NCI-H128 (cell line): ENCODE data around the gene MKKS.
"Not testable (repeated sequence)": the region's sequence is repeated elsewhere in the genome, so short reads cannot be mapped to it uniquely, and the experiment has no call there.

Experiments used
- DNase-seq: peaks from one replicate; lab custom pipeline; 2025; ENCODE audit not compliant: unreplicated experiment; lab: John Stamatoyannopoulos, UW

Gene MKKS

DNA sequence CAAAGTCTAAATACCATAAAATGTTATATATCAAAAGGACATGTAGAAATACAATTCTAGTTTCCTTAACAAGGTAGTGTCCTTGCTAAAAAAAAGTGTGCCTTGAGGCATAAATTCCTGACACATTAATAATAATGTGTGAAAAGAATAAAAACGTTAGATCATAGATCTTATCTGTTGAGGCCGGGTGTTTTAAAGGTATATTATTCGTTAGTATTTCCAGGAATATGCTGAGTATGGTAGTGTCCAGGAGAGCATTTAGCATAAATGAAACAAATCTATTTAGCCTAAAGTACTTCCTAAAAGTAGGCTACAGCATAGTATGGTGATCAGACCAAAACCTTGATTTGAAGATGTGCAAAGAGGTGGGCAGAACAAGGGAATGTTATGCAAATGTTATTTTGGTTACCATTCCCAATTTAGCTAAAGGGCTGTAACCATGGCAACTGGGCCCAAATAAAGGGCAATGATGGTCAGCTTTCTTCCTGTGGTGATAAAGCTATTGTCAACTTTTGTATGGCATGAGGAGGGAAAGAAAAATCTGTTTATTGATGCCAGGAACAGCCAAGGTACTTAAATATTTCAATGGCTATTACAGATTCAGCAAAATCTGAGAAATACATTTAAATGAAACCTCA is 18.9 kb downstream of the MKKS start:
- DNase-seq = no peak

DNA sequence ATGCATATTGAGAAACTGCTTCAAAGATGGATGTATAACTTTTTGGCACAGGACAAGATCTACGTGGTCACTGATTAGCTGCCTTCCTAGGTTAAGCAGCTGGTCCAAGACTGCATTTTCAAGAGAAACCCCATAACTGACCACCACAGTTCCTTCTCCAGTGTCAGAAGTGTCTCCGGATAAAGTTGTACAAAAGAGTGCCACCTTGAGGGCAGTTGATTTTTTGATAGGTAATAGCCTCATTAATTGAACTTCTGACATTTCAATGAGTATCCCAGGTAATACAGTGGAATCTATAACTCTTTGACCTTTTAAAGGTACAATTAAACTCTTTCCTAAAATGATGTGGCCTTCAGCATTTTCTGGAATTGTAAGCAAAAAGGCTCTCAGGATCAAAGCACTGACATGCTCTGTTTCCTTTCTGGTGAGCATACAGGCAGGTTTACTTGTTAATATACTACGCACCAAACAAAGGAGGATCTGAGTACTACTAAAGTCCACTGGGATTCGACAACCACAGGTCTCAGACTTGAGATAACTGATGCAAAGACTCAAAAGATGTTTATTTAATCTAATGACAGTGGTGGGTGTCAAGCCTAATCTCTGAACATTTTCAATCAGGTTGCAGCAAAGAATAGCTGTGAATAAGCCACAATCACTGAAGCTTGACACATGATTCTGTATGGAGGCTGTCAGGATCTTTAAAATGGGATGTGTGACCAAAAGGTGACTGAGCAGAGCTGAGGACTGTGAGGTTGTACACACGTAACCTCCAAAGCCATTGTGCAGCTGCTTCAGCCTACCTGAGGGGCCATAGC is 21.2 kb downstream of the MKKS start:
- DNase-seq = no peak

DNA sequence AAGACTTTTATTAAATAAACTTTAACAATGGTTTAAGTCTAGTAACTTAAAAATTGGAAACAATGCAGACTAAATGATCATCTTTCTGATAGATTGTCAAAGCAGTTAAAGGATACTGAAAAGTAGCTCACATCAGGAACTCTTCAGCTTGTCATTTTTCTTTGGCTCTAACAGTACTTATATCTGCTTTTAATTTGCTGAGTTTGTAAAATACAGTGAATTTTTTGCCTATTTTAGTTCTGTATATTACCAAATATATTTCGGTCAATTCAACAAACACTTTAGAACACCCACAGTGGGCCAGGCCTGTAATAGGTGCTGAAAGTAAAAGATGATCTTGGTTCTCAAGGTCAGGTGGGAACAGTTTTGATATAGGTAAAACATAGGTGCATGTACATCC is 22.3 kb downstream of the MKKS start:
- no peak for DNase-seq

DNA sequence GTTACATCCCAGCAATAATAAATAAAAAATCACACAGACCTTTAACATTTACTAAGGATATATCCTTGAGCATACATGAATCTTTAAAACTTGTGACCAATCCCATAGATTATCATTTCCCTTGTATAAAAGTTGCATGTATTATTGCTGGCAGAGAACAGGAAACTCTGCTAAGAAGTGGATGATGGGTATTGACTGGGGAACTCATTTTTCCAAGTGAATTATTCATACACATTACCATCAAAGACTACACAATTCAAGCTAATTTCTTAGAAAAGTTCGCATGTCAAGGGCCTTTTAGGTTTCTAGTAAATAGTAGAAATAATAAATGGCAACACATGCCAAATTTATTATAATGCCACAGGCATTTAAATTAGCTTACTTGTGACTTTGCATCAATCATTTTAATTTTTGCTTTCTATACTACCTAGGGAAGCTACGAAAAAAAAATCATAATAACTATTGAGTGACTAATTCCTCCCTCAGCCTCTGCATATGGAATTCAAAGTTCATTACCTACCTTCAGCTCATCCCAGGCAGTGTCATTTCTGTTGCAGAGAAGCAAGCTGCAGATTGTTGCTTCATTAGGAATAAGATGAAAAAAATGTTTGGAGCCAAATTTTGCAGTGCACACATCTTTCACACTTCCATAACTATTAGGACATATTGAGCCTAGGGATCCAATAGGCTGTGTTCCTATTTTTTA is 25.8 kb downstream of the MKKS start:
- DNase-seq = no peak

DNA sequence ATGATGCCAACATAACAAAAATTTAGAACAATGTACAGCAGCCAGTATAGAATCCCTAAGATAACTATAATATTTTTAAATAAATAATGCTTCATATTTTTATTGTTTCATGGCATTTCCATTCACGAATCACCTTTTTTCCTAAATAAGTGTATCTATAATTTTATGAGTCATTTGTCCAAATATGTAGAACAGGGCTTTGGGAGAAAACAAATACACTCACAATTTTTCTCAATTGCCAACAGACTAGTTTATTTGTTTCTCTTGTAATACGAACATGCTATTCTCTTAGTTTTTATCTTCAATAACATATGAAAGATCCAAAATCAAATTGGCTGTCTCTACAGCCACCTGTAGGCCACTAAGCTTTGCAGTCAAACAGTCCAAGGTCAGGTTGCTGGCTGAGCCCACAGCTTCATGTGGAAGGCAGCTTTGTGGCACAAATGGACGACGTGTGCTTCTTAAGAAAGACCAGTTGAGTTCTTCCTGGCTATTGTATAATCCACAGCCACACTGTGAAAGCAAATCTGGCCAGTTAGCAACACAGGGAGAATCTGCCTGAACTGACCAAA is 29.0 kb downstream of the MKKS start:
- no peak for DNase-seq

DNA sequence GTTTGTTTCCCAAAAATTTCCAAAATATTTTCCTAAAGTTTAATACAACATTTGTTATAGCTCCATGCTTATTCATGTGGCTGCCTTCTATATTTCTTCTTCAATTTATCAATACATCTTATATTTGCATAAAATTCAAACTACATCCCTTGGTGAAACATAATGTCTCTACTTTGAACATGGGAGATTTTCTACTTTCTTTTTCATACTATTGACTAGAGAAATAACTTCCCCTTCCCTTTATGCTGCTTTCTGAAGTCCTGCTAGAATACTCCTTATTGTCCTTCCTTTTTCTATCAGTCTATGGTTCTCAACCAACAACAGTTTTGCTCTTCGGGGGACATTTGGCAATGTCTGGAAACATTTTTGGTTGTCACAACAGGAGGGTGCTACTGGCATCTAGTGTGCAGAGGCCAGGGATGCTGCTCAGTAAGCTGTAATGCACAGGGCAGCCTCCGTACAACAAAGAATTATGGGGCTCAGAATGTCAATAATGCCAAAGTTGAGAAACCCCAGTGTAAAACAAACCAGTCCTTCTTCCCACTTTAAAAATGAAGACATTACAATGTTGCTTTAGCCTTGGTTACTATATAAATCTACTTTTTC is 29.9 kb downstream of the MKKS start:
- DNase-seq = no peak

DNA sequence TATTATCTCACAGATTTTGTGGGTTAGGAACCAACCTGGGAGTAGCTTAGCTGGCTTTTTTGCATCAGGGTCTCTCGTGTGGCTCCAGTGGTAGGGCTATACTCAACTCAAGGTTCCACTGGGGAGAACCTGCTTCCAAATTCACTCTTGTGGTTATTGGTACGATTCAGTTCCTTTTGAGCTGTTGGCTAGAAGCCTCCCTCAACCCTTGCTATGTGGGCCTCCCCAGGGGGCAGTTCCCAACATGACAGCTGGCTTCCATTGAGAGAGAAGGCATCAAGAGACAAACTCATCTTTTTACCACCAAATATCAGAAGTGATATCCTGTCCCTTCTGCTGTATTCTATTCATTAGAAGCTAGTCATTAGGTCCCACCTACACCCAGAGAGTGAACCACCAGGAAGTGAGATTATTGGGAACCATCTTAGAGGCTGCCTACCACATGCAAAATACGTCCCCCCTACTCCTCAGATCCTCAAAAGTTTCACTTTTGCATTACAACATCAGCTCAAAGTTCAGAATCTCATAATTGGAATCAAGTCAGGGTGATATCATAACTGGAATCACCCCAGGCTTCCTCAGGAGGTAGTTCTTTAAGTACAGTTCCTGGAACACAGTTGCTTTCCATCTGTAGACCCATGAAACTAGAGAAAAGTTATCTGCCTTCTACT is 30.9 kb downstream of the MKKS start:
- DNase-seq = no peak

DNA sequence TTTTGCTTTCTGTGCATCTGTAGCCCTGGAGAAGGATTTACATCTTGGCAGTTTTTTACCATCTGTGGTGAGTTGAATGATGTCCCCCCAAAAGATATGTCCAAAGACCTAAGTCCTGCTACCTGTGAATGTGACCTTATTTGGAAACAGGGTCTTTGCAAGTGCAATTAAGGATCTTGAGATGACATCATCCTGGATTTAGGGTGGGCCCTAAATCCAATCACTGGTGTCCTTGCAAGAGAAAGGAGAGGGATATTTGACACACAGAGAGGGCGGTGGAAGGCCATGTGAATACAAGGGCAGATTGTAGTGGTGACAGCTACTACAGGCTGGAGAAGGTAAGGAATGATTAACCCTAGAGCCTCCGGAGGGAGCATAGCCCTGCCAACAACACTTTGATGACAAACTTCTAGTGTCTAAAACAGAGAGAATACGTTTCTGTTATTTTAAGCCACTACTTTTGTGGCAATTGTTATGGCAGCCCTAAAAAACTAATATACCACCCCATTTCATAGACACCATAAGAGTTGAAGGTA is 35.1 kb downstream of the MKKS start:
- no peak for DNase-seq

DNA sequence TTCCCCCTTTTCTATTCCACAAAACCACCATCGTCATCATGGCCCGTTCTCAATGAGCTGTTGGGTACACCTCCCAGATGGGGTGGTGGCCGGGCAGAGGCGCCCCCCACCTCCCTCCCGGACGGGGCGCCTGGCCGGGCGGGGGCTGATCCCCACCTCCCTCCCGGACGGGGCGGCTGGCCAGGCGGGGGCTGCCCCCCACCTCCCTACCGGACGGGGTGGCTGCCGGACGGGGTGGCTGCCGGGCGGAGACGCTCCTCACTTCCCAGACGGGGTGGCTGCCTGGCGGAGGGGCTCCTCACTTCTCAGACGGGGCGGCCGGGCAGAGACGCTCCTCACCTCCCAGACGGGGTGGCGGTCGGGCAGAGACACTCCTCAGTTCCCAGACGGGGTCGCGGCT is 39.3 kb downstream of the MKKS start:
- not testable (repeated sequence) for DNase-seq

DNA sequence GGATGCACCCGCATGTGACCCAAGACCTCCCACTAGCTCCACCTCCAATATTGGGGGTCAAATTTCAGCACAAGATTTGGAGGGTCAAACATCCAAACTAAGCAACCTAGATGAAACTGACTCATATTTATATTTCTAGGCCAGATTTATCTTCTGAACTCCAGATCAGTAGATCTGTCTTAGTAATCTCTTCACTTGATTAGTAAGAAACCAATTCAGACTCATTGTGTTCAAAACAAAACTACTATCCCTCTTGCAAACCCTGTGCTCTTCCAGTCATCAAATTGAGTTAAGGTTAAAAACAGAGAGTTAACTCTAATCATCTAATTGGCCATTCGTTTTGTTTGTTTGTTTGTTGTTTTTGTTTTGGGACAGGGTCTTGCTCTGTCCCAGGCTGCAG is 43.3 kb downstream of the MKKS start:
- no peak for DNase-seq

DNA sequence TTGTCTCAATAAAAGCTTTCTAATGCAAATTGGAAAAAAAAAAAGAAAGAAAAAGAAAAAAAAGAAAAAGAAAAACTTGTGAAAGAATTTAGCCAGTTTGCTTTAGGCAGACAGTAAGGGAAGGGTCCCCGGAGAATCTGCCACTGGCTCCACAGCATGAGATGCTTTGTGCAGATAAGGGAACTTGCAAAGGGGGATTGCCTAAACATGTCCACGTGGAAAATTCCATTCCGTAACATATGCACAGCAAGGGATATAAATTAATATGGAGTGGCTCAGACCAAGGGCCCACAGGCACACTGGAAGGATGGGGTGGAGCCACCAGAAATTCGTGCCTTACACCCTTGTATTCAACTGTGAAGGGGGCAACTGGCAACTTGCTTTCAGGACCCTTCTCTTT is 45.4 kb downstream of the MKKS start:
- DNase-seq = no peak

DNA sequence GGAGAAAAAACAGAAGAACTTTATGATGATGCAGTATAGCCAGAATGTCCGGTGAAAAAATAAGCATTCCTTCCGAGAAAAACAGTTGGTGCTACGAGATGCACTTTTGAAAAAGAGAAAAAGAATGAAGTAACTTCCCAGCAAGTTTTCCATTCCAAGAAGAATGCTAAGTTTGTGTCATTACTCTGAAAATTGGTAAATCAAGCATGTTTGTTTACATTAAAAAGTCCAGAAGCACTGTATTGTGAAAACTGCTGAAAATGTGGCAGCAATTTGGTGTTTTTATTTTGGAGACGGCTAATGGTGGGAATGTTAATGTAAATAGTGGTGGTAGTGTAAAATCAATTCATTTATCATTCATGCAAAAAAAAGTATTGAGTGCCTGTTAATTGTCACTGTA is 46.3 kb downstream of the MKKS start:
- no peak for DNase-seq

DNA sequence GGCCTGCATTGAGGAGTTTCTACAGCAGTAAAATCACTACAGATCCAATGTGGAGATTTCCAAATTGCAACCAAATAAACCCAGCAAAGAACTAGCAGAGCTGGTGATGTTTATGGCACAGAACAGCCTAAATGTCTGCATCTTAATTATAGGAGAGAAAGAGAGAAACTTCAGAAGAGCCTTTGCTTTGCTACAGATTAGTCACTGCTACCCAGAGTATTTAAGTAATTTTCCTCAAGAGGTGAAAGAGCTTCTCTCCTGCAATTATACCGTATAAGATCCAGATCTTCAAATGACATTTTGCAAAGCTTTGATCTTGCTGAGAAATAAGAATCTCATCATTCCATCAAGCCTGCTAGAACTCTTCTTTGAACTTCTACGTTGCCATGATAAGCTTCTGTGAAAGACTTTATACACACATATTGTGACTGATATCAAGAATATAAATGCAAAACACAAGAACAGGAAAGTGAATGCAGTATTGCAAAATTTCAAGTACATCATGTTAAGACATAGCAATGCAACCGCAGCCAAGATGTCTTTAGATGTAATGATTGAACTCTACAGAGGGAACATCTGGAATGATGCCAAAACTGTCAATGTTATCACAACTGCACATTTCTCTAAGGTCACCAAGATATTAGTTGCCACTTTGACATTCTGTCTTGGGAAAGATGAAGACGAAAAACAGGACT is 48.0 kb downstream of the MKKS start:
- DNase-seq = no peak

DNA sequence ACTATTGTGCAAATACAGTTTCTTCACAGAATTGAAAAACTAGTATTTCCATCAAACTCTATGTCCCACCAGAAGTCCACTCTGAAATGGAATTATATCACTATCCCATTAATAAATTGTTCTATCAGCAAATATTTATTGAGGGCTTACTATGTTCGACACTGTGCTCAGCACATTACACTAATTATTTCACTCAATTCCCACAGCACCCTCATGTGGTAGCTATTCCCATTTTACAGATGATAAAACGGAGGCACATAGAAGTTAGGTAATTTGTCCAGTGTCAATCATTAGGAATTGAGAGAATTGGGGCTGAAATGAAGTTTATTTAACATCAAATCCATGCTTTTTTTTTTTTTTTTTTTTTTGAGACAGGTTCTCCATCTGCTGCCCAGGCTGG is 52.5 kb downstream of the MKKS start:
- DNase-seq = no peak

DNA sequence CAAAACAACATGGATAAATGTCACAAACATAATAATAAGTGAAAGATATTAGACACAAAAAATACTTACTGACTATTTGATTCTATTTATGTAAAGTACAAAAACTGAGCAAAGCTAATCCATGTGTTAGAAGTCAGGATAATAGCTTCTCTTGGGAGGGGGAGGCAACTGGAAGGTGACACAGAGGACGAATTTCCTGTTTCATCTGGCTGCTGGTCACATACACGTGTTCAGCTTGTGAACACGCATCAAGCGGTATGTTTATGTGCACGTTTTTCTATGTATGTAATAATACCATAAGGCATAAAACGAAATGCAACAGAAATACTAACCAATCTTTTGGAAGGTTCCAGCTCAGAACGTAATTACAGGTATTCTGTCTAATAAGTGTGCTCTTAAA is 54.3 kb downstream of the MKKS start:
- DNase-seq = no peak

DNA sequence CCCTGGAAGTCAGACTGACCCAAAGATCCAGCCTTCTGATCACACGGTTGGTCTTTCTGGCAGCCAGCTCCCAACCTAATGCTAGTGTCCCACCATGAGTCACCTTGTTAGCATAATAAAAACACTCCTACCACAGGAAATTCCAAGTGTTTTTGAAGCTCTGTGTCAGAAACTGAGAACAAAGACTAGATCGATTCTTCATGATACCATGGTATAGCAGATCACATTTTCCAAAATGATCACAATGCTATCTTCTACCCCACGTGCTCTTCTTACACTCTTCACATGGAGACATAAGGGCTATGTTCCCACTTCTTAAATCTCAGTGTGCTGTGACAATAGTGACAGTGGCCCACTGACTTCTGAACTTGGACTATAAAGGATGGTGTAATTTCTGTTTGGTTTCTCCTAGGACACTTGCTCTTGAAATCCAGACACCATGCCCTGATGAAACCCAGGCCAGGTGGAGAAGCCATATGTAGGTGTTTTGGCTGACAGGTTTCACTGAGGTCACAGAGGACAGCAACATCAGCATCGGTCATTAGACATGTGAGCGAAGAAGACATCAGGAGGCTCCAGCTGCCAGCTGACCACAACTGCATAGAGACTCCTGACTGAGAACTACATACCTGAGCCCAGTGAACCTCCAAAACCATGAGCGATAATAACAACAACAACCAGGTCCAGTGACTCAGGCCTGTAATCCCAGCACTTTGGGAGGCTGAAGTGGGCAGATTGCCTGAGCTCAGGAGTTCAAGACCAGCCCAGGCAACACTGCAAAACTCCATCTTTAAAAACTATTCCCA is 57.5 kb downstream of the MKKS start:
- no peak for DNase-seq

DNA sequence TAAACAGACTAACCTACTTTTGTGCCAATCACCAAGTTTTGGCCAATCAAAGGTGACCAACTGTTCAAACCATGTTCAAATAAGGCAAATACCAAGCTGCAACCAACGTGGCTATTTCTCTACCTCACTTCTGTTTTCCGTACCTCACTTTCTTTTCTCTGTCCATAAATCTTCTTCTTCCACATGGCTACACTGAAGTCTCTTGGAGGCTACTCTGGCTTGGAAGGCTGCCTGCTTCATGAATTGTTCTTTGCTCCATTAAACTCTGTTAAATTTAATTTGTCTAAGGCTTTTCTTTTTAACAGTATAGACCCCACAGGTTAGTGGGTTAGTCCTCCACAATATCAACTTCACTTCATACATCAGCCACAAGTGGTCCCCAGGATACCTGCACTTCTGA is 58.8 kb downstream of the MKKS start:
- DNase-seq = no peak

DNA sequence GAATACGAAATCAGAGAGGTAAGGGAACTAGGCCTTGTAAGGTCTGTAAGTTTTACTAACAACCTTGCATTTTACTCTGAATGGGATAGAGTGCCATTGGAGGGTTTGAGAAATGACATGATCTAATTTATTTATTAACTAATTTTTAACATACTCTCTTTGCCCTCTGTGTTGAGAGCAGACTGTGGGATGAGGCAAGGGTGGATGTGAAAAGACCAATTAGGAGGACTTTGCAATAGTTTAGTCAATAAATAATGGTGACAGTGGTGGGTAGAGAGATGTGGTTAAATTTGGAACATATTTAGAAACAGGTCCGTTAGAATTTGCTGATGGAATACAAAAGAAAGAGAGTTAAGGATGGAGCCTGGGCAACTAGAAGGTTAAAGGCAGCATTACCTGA is 60.0 kb downstream of the MKKS start:
- no peak for DNase-seq

DNA sequence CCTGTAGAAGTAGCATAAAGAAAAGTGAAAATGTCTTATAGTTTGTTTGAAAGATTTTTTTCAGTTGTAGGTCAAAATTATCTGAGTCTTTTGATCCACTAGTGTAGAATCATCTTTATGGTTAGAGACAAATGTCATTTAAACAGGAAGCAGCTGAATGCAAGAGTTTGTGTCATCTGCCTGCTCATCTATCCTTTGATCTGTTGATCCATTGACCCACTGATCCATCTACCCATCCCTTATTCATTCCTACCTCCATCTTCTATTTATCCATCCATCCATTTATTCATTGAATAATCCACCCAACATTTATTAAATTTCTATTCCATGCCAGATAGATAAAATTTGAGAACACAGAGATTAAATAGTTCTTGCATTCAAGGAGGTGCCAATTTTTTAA is 62.6 kb downstream of the MKKS start:
- DNase-seq = no peak
